GM12878 (cell line): ENCODE results near the gene AUNIP. TPM values are rescaled to one million over a fixed set of nuclear protein-coding genes. Genes with fewer than 3 reads are reported as not detected.
A peak's percentile ranks its signal among the peaks of the same experiment; 100 is the strongest.

ENCODE experiments used
- CREB1 ChIP-seq: IDR thresholded peaks from 2 replicates; pipeline ENCODE4 v1.6.1; 2012; ENCODE audit warnings: low read depth, mild to moderate bottlenecking, inconsistent platforms
- EZH2 ChIP-seq: IDR thresholded peaks from 2 replicates; pipeline ENCODE4 v1.6.1; 2012; ENCODE audit warnings: low read depth, mild to moderate bottlenecking, control low read depth, inconsistent platforms, low read length, borderline replicate concordance; ENCODE audit not compliant: control insufficient read depth
- LARP7 ChIP-seq: fragments of 450-650 bp; IDR thresholded peaks from 2 replicates; pipeline ENCODE4 v1.6.1; 2017; ENCODE audit warnings: mild to moderate bottlenecking
- MXI1 ChIP-seq: fragments of 150-350 bp; IDR thresholded peaks from 2 replicates; pipeline ENCODE4 v1.6.1; 2011; ENCODE audit warnings: low read depth, mild to moderate bottlenecking, inconsistent platforms, low read length, improper control_type of control experiment
- RUNX3 ChIP-seq: IDR thresholded peaks from 2 replicates; pipeline ENCODE4 v1.6.1; 2012; ENCODE audit warnings: low read length, inconsistent platforms
- TCF3 ChIP-seq: IDR thresholded peaks from 2 replicates; pipeline ENCODE4 v1.6.1; 2012; ENCODE audit warnings: low read depth, mild to moderate bottlenecking, low read length, borderline replicate concordance; ENCODE audit not compliant: insufficient read depth
- polyA plus RNA-seq, 11 experiments: library from polyadenylated mRNA; depleted of rRNA in 4 of 11; unstranded in 6 of 11; stranded (reverse) in 5 of 11; fragments of >200 nt; fragmentation: Nextera tagmentation in 4 of 11; fragmentation: Illumina TruSeq in 1 of 11; extraction: Ambion mirVana in 4 of 11; extraction: Trizol in 1 of 11; gene quantifications; 1 replicate in 1 of 11; 2 replicates in 10 of 11; pipeline versions ENCODE4 v1.2.1 to v1.2.3, GENCODE V29; 2011 to 2016; ENCODE audit warnings: inconsistent platforms in 2 of 11, missing spikeins in 2 of 11, low read depth in 1 of 11
- total RNA-seq, 4 experiments: library from RNA; depleted of rRNA in 3 of 4; stranded (reverse); fragments of >200 nt in 3 of 4; fragmentation: Illumina TruSeq in 1 of 4; extraction: Trizol in 1 of 4; gene quantifications; 2 replicates each; pipeline versions ENCODE4 v1.2.1 to v1.2.3, GENCODE V29; 2013 to 2021
- TF ChIP-seq, protein P1 (sequence below): IDR thresholded peaks from 2 replicates; pipeline ENCODE4 v1.6.1; 2011; ENCODE audit warnings: borderline replicate concordance, low read depth, mild to moderate bottlenecking, moderate library complexity, low read length; ENCODE audit not compliant: insufficient read depth, poor library complexity, severe bottlenecking
- TF ChIP-seq, protein P2 (sequence below): IDR thresholded peaks from 2 replicates; pipeline ENCODE4 v1.6.1; 2011; ENCODE audit warnings: mild to moderate bottlenecking, low read depth, low read length, moderate library complexity; ENCODE audit not compliant: insufficient replicate concordance
- TF ChIP-seq, protein P3 (sequence below): IDR thresholded peaks from 2 replicates; pipeline ENCODE4 v1.6.1; 2012; ENCODE audit warnings: mild to moderate bottlenecking, low read depth, low read length
- TF ChIP-seq, protein P4 (sequence below): fragments of 450-650 bp; IDR thresholded peaks from 2 replicates; pipeline ENCODE4 v1.6.1; 2016; ENCODE audit warnings: mild to moderate bottlenecking
- TF ChIP-seq, protein P5 (sequence below): IDR thresholded peaks from 2 replicates; pipeline ENCODE4 v1.6.1; 2012; ENCODE audit warnings: improper control_type of control experiment, low read depth, low read length; ENCODE audit not compliant: insufficient replicate concordance

Gene AUNIP
- total and polyA plus RNA-seq, 10 of the 15 experiments (the other 5 are each of a cell fraction or from before 2014, with no cell fraction given) = 3.9 to 20.0 (median 12.7) TPM

DNA sequence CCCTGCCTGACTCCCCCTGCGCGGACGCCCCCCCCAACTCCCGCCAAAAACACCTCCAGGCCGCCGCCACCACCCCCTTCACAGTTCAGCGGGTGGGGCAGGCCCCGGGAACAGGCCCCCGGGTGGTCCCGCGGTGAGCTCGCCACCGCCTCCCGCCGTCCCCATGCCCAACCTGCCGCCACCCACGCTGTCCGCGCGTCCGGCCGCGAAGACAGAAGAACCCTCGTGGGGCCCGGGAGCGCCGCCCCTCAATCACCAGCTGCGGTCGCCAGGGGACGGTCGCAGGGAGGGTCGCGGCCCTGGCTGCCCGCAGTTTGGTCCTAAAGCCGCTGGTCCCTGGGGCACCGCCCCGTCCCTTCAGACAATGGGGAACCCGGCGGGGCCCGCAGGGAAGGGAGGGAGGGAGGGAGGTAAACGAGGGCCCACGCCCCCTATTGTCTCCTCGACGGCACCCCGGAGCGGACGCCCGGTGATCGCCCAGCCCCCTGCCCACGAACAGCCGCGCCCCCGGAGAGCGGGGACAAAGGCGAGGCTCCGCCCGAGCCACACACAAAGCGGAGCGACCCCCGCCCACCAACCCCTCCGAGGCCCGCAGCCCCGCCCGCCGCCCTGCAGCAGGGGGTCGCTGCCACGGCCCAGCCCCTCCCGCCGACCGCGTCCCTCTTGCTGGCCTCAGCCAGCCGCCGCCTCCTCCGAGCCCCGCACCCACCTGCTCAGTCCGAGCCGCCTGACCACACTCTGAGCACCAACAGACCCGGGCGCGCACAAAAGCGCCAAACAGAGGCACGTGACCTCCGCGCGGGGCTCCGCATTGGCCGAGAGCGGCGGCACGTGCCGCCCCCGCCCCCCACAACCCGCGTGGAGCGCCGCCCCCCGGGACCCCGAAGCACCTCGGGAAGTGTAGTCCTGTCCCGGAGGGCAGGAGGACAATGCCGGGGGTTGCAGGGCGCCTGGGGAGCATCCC is 46.7 kb upstream of the AUNIP start, which contains the start of gene STMN1 (continued):
- TF ChIP-seq, protein P1, sequence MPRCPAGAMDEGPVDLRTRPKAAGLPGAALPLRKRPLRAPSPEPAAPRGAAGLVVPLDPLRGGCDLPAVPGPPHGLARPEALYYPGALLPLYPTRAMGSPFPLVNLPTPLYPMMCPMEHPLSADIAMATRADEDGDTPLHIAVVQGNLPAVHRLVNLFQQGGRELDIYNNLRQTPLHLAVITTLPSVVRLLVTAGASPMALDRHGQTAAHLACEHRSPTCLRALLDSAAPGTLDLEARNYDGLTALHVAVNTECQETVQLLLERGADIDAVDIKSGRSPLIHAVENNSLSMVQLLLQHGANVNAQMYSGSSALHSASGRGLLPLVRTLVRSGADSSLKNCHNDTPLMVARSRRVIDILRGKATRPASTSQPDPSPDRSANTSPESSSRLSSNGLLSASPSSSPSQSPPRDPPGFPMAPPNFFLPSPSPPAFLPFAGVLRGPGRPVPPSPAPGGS = peak; percentile 34
- TF ChIP-seq MXI1 = 0 out of 2 replicates have a peak, but pooled peaks have one; percentile 13
- TF ChIP-seq, protein P2, sequence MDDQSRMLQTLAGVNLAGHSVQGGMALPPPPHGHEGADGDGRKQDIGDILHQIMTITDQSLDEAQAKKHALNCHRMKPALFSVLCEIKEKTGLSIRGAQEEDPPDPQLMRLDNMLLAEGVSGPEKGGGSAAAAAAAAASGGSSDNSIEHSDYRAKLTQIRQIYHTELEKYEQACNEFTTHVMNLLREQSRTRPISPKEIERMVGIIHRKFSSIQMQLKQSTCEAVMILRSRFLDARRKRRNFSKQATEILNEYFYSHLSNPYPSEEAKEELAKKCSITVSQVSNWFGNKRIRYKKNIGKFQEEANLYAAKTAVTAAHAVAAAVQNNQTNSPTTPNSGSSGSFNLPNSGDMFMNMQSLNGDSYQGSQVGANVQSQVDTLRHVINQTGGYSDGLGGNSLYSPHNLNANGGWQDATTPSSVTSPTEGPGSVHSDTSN = no peak
- TF ChIP-seq LARP7 = no peak
- TF ChIP-seq, protein P3, sequence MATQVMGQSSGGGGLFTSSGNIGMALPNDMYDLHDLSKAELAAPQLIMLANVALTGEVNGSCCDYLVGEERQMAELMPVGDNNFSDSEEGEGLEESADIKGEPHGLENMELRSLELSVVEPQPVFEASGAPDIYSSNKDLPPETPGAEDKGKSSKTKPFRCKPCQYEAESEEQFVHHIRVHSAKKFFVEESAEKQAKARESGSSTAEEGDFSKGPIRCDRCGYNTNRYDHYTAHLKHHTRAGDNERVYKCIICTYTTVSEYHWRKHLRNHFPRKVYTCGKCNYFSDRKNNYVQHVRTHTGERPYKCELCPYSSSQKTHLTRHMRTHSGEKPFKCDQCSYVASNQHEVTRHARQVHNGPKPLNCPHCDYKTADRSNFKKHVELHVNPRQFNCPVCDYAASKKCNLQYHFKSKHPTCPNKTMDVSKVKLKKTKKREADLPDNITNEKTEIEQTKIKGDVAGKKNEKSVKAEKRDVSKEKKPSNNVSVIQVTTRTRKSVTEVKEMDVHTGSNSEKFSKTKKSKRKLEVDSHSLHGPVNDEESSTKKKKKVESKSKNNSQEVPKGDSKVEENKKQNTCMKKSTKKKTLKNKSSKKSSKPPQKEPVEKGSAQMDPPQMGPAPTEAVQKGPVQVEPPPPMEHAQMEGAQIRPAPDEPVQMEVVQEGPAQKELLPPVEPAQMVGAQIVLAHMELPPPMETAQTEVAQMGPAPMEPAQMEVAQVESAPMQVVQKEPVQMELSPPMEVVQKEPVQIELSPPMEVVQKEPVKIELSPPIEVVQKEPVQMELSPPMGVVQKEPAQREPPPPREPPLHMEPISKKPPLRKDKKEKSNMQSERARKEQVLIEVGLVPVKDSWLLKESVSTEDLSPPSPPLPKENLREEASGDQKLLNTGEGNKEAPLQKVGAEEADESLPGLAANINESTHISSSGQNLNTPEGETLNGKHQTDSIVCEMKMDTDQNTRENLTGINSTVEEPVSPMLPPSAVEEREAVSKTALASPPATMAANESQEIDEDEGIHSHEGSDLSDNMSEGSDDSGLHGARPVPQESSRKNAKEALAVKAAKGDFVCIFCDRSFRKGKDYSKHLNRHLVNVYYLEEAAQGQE = no peak
- peak; percentile 82 for TF ChIP-seq CREB1
- TF ChIP-seq EZH2 = no peak
- peak; percentile 81; the same call in 1 of the 2 replicates for TF ChIP-seq TCF3
- TF ChIP-seq, protein P4, sequence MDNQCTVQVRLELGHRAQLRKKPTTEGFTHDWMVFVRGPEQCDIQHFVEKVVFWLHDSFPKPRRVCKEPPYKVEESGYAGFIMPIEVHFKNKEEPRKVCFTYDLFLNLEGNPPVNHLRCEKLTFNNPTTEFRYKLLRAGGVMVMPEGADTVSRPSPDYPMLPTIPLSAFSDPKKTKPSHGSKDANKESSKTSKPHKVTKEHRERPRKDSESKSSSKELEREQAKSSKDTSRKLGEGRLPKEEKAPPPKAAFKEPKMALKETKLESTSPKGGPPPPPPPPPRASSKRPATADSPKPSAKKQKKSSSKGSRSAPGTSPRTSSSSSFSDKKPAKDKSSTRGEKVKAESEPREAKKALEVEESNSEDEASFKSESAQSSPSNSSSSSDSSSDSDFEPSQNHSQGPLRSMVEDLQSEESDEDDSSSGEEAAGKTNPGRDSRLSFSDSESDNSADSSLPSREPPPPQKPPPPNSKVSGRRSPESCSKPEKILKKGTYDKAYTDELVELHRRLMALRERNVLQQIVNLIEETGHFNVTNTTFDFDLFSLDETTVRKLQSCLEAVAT = no peak
- TF ChIP-seq, protein P5, sequence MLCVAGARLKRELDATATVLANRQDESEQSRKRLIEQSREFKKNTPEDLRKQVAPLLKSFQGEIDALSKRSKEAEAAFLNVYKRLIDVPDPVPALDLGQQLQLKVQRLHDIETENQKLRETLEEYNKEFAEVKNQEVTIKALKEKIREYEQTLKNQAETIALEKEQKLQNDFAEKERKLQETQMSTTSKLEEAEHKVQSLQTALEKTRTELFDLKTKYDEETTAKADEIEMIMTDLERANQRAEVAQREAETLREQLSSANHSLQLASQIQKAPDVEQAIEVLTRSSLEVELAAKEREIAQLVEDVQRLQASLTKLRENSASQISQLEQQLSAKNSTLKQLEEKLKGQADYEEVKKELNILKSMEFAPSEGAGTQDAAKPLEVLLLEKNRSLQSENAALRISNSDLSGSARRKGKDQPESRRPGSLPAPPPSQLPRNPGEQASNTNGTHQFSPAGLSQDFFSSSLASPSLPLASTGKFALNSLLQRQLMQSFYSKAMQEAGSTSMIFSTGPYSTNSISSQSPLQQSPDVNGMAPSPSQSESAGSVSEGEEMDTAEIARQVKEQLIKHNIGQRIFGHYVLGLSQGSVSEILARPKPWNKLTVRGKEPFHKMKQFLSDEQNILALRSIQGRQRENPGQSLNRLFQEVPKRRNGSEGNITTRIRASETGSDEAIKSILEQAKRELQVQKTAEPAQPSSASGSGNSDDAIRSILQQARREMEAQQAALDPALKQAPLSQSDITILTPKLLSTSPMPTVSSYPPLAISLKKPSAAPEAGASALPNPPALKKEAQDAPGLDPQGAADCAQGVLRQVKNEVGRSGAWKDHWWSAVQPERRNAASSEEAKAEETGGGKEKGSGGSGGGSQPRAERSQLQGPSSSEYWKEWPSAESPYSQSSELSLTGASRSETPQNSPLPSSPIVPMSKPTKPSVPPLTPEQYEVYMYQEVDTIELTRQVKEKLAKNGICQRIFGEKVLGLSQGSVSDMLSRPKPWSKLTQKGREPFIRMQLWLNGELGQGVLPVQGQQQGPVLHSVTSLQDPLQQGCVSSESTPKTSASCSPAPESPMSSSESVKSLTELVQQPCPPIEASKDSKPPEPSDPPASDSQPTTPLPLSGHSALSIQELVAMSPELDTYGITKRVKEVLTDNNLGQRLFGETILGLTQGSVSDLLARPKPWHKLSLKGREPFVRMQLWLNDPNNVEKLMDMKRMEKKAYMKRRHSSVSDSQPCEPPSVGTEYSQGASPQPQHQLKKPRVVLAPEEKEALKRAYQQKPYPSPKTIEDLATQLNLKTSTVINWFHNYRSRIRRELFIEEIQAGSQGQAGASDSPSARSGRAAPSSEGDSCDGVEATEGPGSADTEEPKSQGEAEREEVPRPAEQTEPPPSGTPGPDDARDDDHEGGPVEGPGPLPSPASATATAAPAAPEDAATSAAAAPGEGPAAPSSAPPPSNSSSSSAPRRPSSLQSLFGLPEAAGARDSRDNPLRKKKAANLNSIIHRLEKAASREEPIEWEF = no peak
- peak; percentile 82 for TF ChIP-seq RUNX3
